Central memory CD8-positive, alpha-beta T cell (primary cell): ENCODE results near the gene ASAH2.

Experiments
- ATAC-seq: fragments of 150-1000 bp; cut with Tn5 transposase; replicated peaks from 2 replicates; pipeline ENCODE4 v1.10.0; 2022; ENCODE audit warnings: mild to moderate bottlenecking, moderate FRiP score, moderate number of reproducible peaks; ENCODE audit not compliant: poor library complexity, severe bottlenecking; ENCODE audit errors: extremely low read depth
- DNase-seq, 2 donors: peaks; one replicate each; pipeline ENCODE4 v3.0.0; 2021; ENCODE audit warnings: low spot score in 2 of 2
- H3K27ac Mint-ChIP-seq: one replicate; pipeline ENCODE4 v1.8.0; 2022; ENCODE audit warnings: low read depth, mild to moderate bottlenecking, moderate library complexity, mixed read lengths
- H3K27me3 Mint-ChIP-seq: one replicate; pipeline ENCODE4 v1.8.0; 2022; ENCODE audit warnings: mixed read lengths
- H3K36me3 Mint-ChIP-seq: one replicate; pipeline ENCODE4 v1.8.0; 2022; ENCODE audit warnings: mild to moderate bottlenecking, moderate library complexity, mixed read lengths; ENCODE audit not compliant: insufficient read depth
- H3K4me1 Mint-ChIP-seq: one replicate; pipeline ENCODE4 v1.8.0; 2022; ENCODE audit warnings: mixed read lengths
- H3K4me3 Mint-ChIP-seq: one replicate; pipeline ENCODE4 v1.8.0; 2022; ENCODE audit warnings: mild to moderate bottlenecking, moderate library complexity, mixed read lengths
- H3K9me3 Mint-ChIP-seq: one replicate; pipeline ENCODE4 v1.8.0; 2022; ENCODE audit warnings: mixed read lengths

Gene ASAH2

GRCh38 chr10:50251394-50251793, at the start of gene ASAH2:
Gene ASAH2 (minus strand): TSS chr10:50251516. CDS start chr10:50248610, 2,906 bp downstream.
- Mint-ChIP-seq H3K27me3 (peaks cover 55% of the 10 kb centered on the region), H3K27ac (no peak within 1 kb of the TSS), H3K36me3 (no peaks in the 10 kb centered on the region), H3K9me3 (no peaks in the 10 kb centered on the region), H3K4me1 (no peaks in the 10 kb centered on the region), H3K4me3 (no peak within 1 kb of the TSS)
- DNase-seq, result no peak
- no peak for ATAC-seq

DNA sequence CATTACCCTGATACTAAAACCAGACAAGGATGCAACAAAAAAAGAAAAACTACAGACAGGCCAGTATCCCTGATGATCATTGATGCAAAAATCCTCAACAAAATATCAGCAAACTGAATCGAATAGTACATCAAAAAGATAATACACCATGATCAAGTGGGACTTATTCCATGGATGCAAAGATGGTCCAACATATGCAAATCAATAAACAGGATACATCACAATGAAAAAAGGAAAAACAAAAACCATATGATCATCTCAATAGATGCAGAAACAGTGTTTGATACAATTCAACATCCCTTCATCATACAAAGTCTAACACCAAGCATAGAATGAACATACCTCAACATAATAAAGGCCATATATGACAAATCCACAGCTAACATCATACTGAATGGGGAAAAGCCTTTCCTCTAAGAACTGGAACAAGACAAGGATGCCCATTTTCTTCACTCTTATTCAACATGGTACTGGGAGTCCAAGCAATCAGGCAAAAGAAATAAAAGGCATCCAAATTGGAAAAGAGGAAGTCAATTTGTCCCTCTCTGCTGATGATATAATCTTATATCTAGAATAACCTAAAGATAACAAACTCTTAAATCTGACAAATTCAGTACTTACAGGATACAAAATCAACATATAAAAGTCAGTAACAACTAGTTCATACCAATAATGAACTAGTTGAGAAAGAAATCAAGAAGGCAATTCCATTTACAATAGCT, 48.8 kb upstream of the ASAH2 start:
- Mint-ChIP-seq H3K9me3 (peaks cover 5% of the 10 kb centered on the region), H3K27ac (no peak overlapping the region), H3K27me3 (no peaks in the 10 kb centered on the region), H3K4me1 (no peaks in the 10 kb centered on the region), H3K36me3 (peaks cover 2% of the 10 kb centered on the region), H3K4me3 (no peak overlapping the region)
- DNase-seq (no peak), ATAC-seq (no peak)

DNA sequence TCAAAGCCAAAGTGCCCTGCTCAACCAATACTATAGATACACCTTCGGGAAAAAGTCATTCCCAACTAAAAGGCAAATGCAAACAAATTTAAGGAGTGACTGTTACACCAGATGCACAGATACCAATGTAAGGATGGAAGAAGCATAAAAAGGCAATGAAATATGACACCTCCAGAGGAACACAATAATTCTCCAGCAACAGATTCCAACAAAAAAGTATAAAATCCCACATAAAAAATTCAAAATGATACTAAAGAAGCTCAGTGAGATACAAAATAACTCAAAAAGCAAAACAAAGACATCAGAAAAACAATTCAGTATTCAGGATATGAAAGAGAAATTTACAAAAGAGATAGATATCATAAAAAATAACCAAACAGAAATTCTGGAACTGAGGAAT, 44.1 kb upstream of the ASAH2 start:
- DNase-seq (no peak), ATAC-seq (no peak)
- no peaks in the 10 kb centered on the region for H3K27me3 Mint-ChIP-seq
- no peak overlapping the region for H3K4me3 Mint-ChIP-seq
- H3K9me3 Mint-ChIP-seq, result peaks cover 5% of the 10 kb centered on the region
- no peaks in the 10 kb centered on the region for H3K4me1 Mint-ChIP-seq
- H3K27ac Mint-ChIP-seq, result no peak overlapping the region
- H3K36me3 Mint-ChIP-seq, result peaks cover 3% of the 10 kb centered on the region

GRCh38 chr10:50294582-50294981, 43.3 kb upstream of the ASAH2 start:
- H3K36me3 Mint-ChIP-seq, result peaks cover 3% of the 10 kb centered on the region
- no peak overlapping the region for H3K4me3 Mint-ChIP-seq
- H3K27ac Mint-ChIP-seq, result no peak overlapping the region
- no peaks in the 10 kb centered on the region for H3K4me1 Mint-ChIP-seq
- peaks cover 5% of the 10 kb centered on the region for H3K9me3 Mint-ChIP-seq
- ATAC-seq, result no peak
- DNase-seq, result no peak
- H3K27me3 Mint-ChIP-seq, result no peaks in the 10 kb centered on the region

DNA sequence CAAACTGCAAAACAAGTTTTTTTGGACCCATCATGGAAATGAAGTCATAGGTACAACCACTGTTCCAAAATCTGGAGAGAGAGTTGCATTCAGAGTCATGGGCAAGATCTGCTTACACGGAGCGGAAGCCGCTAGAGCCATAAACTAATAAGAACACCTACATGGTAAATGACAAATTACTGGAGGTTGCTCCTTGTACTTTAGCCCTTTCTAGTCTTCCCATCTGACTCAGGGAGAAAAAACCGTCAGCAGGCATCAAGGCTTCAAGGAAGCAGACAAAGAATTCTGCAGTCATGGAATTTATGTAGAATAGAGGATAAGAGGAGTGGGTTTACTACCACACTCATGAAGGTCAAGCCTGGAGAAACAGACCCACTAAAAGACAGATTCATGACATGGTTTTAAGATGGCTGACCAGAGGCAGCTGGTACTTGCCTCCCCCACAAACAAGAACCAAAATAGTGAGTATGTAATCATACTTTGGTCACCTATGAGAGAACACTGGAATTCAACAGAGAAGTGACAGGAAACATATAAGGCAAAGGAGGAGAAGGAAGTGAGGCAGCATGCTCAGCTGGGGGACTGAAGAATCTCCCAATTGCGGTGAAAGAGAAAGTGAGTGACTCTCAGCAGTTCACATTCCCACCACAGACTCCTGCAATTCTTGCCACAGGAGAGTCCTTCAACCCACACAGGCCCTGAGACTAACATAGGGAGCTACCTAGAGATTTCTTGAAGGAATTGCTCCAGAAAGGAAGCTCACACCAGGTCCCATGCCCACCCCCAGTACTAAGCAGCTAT, 42.4 kb upstream of the ASAH2 start:
- H3K4me3 Mint-ChIP-seq, result no peak overlapping the region
- no peak overlapping the region for H3K27ac Mint-ChIP-seq
- H3K9me3 Mint-ChIP-seq, result peaks cover 5% of the 10 kb centered on the region
- ATAC-seq, result no peak
- no peak for DNase-seq
- no peaks in the 10 kb centered on the region for H3K4me1 Mint-ChIP-seq
- no peaks in the 10 kb centered on the region for H3K27me3 Mint-ChIP-seq
- peaks cover 3% of the 10 kb centered on the region for H3K36me3 Mint-ChIP-seq

DNA sequence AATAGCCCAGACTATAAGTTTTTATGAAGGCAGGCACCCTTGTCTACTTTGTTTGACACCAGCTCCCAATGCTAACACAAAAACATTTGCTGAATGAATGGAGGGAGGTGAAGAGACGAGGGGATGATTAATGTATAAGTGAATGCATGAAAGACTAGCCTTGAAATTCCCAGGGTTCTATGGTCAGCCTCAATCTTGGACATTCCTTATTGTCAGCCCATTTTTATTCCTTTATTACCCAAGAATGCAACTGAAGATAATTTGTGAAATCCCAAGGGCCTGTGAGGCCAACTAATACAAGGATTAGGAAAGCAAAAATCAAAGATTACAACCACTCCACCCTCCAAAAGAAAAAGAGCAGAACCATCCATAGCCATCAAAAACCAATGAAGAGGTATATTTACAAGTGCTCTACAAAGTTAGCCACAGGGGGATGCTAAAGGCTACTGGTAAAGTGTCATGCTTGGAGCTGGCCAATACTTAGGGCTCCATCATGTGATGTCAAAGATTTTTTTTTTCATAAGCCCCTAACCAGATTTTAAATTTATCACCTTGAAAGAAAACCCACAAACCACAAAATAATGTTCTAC, 40.0 kb upstream of the ASAH2 start:
- Mint-ChIP-seq H3K4me3 (no peak overlapping the region), H3K36me3 (peaks cover 2% of the 10 kb centered on the region), H3K27me3 (peaks cover 10% of the 10 kb centered on the region), H3K27ac (no peak overlapping the region), H3K4me1 (no peaks in the 10 kb centered on the region), H3K9me3 (no peaks in the 10 kb centered on the region)
- no peak for ATAC-seq
- DNase-seq, result no peak

DNA sequence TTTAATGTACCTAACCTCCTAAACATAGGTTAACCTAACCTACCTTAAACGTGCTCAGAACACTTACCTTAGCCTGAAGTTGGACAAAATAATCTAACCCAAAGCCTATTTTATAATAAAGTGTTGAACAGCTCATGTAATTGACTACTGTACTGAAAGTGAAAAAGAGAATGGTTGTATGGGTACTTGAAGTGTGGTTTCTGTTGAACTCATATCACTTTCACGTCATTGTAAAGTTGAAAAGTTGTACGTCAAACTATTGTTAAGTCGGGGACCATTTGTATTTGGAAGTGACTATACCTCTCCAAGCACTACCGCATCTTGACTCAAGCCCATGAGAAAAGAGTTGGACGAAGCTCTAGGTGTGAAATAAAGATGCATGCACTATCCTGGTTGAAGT, 37.9 kb upstream of the ASAH2 start:
- Mint-ChIP-seq H3K36me3 (peaks cover 2% of the 10 kb centered on the region), H3K27ac (no peak overlapping the region), H3K4me3 (no peak overlapping the region), H3K4me1 (no peaks in the 10 kb centered on the region), H3K27me3 (peaks cover 14% of the 10 kb centered on the region), H3K9me3 (no peaks in the 10 kb centered on the region)
- no peak for DNase-seq
- no peak for ATAC-seq

- H3K27me3 Mint-ChIP-seq, result peaks cover 33% of the 10 kb centered on the region
- no peak overlapping the region for H3K4me3 Mint-ChIP-seq
- H3K27ac Mint-ChIP-seq, result no peak overlapping the region
- no peak for DNase-seq
- no peak for ATAC-seq
- peaks cover 2% of the 10 kb centered on the region for H3K36me3 Mint-ChIP-seq
- H3K9me3 Mint-ChIP-seq, result no peaks in the 10 kb centered on the region
- H3K4me1 Mint-ChIP-seq, result no peaks in the 10 kb centered on the region
Measured at GRCh38 chr10:50286996-50287803, 35.9 kb upstream of the ASAH2 start.

DNA sequence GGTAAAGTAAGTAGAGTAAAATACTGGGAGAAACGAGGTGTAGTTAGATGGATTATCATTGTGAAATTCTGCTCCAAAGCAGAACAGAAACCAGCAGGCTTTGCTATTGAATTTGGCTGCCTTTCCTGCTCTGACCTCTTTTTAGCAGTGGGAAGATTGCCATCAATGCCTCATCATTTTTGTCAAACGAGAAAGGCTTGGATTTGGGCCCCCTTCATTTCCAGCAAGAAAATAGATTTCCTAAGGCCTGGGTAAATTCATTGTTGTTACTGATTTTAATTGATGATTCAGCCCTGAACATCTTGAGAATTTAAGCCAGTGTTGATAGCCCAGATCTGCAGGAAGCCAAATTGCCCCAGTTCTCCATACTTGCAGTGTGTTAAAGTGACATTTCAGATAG, 35.2 kb upstream of the ASAH2 start:
- H3K4me3 Mint-ChIP-seq, result no peak overlapping the region
- no peaks in the 10 kb centered on the region for H3K9me3 Mint-ChIP-seq
- DNase-seq (no peak), ATAC-seq (no peak)
- H3K27ac Mint-ChIP-seq, result no peak overlapping the region
- H3K27me3 Mint-ChIP-seq, result peaks cover 40% of the 10 kb centered on the region
- H3K36me3 Mint-ChIP-seq, result peaks cover 2% of the 10 kb centered on the region
- no peaks in the 10 kb centered on the region for H3K4me1 Mint-ChIP-seq

- no peak for ATAC-seq
- peaks cover 61% of the 10 kb centered on the region for H3K27me3 Mint-ChIP-seq
- no peak overlapping the region for H3K27ac Mint-ChIP-seq
Measured at GRCh38 chr10:50281967-50282522, 30.7 kb upstream of the ASAH2 start.

DNA sequence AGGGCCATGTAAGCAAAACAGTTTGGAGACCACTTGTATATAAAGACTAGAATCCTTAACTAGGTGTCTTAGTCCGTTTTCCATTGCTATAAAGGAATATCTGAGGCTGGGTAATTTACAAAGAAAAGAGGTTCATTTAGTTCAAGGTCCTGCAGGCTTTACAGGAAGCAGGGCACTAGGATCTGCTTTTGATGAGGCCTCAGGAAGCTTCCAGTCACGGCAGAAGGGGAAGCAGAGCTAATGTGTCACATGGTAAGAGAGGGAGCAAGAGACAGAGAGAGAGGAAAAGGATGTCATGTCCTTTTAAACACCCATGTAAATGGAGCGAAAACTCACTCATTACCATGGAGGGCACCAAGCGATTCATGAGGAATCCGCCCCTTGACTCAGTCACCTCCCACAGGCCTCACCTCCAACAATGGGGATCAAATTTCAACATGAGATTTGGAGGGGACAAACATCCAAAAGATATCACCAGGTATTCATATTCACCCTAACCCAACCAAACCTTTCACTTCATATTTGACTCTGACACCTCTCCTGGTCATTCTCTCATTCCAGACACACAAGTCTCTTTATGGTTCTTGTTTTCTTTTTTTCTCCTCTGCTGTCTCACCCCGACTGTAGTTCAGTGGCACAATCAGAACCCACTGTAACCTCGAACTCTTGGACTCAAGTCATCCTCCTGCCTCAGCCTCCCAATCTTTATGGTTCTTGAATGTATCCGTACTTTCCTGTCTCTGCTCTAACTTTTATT, 30.1 kb upstream of the ASAH2 start:
- ATAC-seq (no peak), DNase-seq (no peak)
- Mint-ChIP-seq H3K36me3 (no peaks in the 10 kb centered on the region), H3K9me3 (no peaks in the 10 kb centered on the region), H3K4me1 (no peaks in the 10 kb centered on the region), H3K27ac (no peak overlapping the region), H3K4me3 (no peak overlapping the region), H3K27me3 (peaks cover 62% of the 10 kb centered on the region)

More at GRCh38 chr10:50281967-50282522, 30.7 kb upstream of the ASAH2 start:
- DNase-seq, result no peak
- no peaks in the 10 kb centered on the region for H3K4me1 Mint-ChIP-seq
- no peaks in the 10 kb centered on the region for H3K9me3 Mint-ChIP-seq
- H3K4me3 Mint-ChIP-seq, result no peak overlapping the region
- H3K36me3 Mint-ChIP-seq, result no peaks in the 10 kb centered on the region
